NCI-H146 treated with DMSO at 0.1 percent for 48 hours (cell line): ENCODE data around the gene FGFR3.
"Not testable (repeated sequence)": the region's sequence is repeated elsewhere in the genome, so short reads cannot be mapped to it uniquely, and the experiment has no call there.

Experiments used
- DNase-seq: peaks from one replicate; lab custom pipeline; 2025; ENCODE audit not compliant: unreplicated experiment; lab: John Stamatoyannopoulos, UW

FGFR3 gene

DNA sequence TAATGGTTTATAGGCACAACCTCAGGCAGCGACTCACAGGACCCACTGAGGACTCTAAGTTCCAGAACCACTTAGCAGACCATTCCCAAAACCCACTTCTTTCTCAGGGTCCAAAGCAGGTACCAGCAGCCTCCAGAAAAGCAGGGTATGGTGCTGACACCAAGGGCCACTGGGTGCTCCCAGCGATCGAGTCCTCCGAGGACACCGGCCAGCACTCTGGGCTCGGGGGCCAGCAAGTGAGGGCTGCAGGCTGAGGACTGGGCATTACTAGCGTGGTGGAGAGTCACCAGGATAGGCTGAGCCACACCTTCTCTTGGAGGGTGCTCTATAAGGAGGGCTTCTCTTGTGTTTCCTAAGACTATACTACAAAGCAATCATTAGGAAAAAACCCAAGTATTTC is 43.6 kb downstream of the FGFR3 start:
- DNase-seq = no peak

DNA sequence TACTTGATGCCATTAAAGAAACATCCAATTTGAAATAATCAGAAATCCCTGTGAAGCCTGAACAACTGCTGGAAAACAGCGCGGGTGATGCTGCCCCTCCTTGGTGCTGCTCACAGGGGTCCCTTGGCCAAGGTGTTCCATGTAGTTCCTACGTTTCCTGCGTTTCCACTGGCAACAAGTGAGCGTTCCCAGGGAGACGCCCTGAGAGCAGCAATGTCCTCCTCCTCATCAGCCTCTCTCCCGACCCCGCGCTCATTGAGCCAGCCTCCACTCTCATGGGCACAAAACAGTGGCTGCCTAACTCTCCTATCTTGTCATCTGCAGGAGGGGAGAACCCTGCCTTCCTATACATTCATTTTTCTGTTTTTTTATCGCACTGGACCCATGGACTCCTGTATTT is 44.0 kb downstream of the FGFR3 start:
- DNase-seq = no peak

- no peak for DNase-seq
Observed at GRCh38 chr4:1839282-1839681, 46.2 kb downstream of the FGFR3 start.

DNA sequence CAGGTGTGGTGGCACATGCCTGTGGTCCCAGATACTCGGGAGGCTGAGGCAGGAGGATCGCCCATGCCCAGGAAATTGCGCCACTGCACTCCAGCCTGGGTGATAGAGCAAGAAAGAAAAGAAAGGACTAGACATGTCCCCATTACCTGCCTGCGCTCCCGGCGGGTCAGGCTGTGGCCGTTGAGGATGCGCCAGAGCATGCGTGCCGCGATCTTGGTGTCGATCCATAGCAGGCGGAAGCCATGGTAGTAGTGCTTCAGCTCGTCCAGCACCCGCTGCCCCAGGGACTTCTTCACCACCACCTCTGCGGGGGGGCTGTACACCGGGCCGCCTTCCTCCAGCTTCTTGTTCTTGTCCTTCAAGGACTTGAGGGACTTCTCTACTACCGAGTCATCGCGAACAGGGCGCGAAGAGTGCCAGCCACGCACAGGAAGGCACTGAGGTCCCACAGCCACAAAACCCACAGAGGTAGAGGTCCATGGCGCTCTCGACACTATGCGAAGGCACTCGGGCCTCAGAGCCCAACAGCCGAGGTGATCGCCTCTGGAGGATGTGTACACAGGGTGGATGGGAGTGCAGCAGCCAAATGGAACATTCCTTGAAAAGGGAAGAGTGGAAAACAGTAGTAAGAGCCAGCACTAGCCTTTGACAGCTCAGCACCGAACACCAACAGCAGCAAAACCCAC is 48.3 kb downstream of the FGFR3 start:
- DNase-seq = no peak

DNA sequence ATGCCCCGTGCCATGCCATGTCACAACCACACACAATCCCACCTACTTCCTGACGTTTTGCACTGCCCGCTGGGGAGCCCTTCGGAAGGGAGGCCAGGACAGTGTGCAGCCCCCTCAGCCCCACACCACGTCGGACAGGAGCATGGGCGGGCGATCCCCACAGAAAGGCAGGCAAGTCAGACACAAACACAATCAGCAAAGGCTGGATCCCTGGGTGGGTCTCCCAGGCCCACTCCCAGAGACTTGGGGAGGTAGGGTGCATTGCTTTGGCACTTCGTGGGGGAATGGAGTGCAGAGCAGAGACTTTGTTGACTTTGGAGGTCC is 48.8 kb downstream of the FGFR3 start:
- no peak for DNase-seq

GRCh38 chr4:1842339-1842895 is 49.3 kb downstream of the FGFR3 start:
- DNase-seq = no peak

- DNase-seq = no peak
Observed at GRCh38 chr4:1842993-1843448, 49.9 kb downstream of the FGFR3 start.

- DNase-seq = no peak
Observed at GRCh38 chr4:1843852-1844251, 50.8 kb downstream of the FGFR3 start.

DNA sequence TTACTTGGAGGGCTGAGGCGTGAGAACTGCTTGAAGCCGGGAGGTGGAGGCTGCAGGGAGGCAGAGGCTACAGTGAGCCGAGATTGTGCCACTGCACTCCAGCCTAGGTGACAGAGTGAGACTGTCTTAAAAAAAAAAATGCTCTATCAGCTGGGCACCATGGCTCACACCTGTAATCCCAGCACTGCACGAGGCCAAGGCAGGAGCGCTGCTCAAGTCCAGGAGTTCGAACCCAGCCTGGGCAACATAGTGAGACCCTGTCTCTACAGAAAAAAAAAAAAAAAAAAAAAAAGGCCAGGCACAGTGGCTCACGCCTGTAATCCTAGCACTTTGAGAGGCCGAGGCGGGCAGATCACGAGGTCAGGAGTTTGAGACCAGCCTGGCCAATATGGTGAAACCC is 51.5 kb downstream of the FGFR3 start:
- DNase-seq = not testable (repeated sequence)

- DNase-seq = no peak
Observed at GRCh38 chr4:1846580-1846979, 53.5 kb downstream of the FGFR3 start.

- no peak for DNase-seq
Observed at GRCh38 chr4:1850276-1850675, 57.2 kb downstream of the FGFR3 start.

DNA sequence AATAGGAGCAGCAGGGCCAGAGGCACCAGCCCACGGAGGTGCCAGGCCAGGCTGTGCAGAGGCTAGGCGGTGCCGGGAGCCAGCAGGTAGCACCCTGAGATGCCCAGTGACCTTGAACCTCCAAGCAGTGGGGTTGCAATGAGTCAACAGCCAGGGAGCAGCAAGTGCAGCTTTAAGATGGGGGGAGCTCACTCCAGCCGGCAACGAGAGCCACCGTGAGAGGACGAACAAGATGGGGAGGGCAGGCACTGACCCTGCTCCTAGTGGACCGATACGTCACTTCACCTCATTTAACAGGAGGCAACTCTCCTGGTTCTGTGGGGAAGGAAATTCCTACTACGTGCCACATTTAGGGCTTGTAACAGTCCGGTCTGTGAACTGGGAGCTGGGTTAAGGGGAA is 58.1 kb downstream of the FGFR3 start:
- DNase-seq = no peak

- no peak for DNase-seq
Observed at GRCh38 chr4:1851575-1852410, 58.7 kb downstream of the FGFR3 start.

DNA sequence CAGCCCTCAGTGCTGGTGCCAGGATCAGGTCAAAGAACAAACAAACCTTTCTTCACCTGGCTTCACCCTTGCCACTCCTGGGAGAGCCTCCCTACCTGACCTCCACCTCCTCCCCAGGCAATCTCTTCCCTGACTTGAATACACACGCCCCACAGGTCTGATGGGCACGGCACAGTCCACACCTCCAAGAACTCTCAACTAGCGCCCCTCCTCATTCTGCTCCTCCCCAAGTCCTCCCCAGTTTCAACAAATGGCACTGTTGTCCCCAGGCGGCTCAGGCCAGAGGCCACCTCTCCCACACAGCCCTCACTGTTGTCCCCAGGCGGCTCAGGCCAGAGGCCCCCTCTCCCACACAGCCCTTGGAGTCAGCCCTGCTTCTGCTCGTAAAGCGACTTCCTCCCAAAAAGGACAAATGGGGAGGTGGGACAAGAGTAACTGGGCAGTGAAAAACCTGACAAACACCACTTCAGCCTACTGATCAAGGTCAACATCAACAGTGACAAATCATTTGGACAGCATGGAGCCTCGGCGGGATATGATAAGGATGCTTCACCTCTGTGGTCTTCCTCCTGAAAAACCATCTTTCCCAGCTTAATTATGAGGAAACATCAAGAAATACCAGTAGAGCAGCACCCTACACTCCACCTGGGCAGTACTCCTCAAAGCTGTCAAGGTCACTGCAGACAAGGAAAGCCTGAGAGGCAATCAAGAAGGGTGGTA is 60.0 kb downstream of the FGFR3 start:
- DNase-seq = no peak

GRCh38 chr4:1854752-1855151 is 61.7 kb downstream of the FGFR3 start:
- no peak for DNase-seq

DNA sequence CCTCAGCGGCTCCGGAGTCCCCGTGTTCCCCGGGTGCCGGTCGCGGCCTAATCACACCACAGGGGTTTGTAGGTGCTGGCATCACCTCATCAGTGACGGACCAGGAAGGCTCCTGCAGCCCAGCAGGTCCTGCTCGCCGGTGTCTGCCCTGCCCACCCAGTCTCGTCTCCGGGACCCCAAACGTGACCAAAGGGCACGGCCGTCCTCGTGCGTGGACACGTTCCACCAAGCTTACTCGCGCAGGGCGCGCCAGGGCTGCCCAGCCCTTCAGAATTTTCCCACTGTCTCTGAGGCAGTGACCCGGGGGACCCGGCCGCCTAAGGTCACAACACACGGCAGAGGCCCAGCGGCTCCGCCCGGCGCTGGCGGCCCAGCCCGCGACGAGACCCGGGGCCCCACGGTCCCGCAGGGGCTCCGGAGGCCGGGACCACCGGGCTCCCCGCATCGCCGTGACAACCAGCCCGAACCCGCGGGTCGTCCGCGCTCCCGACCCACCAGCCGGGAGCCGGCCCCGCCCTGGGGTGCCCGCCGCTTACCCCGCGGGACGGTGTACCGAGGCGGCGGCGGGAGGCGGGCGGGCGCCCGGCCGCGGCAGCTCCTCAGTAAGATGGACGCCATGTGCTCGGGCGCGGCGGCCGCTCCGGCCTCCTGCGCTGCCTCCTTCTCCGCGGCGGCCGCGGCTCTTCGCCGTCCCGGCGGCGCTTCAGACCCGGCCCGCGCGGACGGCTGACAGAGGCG is 62.4 kb downstream of the FGFR3 start:
- DNase-seq = no peak

GRCh38 chr4:1856071-1856942 is 63.2 kb downstream of the FGFR3 start, which contains the start of gene LETM1:
TSS of gene LETM1 (minus strand) at chr4:1856156. CDS start at chr4:1855950, 206 bp downstream.
- peak; percentile 82 for DNase-seq

DNA sequence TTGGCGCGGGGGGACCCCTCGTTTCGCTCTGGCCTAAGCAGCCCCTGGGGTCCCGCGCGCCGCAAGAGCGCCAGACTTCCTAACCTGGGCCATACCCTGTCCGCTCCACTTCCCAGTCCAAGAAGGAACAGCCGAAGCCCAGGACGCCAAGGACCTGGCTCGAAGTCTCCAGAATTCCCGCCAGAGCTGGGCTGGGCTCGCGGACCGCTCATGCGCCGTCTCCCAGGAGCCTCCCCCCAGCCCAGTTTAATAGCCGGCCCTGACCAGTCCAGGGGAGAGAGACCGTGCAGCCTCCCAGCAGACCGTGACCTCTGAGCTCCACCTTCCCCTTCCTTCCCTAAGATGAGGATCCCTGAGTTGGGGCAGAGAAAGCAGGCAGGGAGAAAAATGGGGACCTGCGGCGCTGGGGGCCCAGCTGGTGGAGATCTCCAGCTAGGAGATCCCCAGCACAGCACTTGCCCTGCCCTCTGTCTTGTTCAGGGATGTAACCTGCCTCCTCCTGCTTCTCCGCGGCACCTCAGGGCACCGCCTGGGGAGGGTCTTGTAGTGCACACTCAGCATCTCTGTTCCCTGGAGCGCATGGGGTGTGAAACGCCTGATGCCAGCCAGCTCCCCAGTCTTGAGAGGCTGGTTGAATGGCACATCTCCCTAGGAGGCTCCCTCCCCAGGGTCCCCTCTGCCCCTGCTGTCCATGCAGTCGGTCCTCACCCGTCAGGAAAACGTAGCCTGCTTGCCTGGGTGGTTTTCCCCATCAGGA is 64.0 kb downstream of the FGFR3 start:
- no peak for DNase-seq

- DNase-seq = no peak
Observed at GRCh38 chr4:1857931-1858330, 64.8 kb downstream of the FGFR3 start.
